Activated CD8-positive, alpha-beta T cell treated with anti-CD3 and anti-CD28 coated beads for 36 hours (primary cell): ENCODE data around the gene CTNNA1. TPM values are rescaled to one million over a fixed set of nuclear protein-coding genes. Genes with fewer than 3 reads are reported as not detected.

Experiments
- ATAC-seq: fragments of 200-7000 bp; cut with Tn5 transposase; one replicate; pipeline ENCODE4 v1.10.0; 2021; ENCODE audit warnings: mild to moderate bottlenecking, moderate library complexity
- CTCF ChIA-PET: fragments of 350-600 bp; sonication (Branson Sonifier 250); formaldehyde crosslinking; loops from one replicate; lab custom pipeline; 2021; ENCODE audit warnings: antibody characterized with exemption; lab: Charles Lee
- POLR2A ChIA-PET: fragments of 350-600 bp; sonication (Branson Sonifier 250); formaldehyde crosslinking; loops from one replicate; lab custom pipeline; 2021; ENCODE audit warnings: antibody characterized with exemption; lab: Charles Lee
- DNase-seq: peaks from one replicate; pipeline ENCODE4 v3.0.0-alpha.2; 2020
- H3K27ac Mint-ChIP-seq: one replicate; pipeline ENCODE4 v1.8.0; 2021; ENCODE audit warnings: mild to moderate bottlenecking, mixed read lengths
- H3K27me3 Mint-ChIP-seq: one replicate; pipeline ENCODE4 v1.8.0; 2021; ENCODE audit warnings: mixed read lengths
- H3K36me3 Mint-ChIP-seq: one replicate; pipeline ENCODE4 v1.8.0; 2021; ENCODE audit warnings: low read depth, mixed read lengths
- H3K4me1 Mint-ChIP-seq: one replicate; pipeline ENCODE4 v1.8.0; 2021; ENCODE audit warnings: low read depth, mixed read lengths
- H3K4me3 Mint-ChIP-seq: one replicate; pipeline ENCODE4 v1.8.0; 2021; ENCODE audit warnings: mild to moderate bottlenecking, moderate library complexity, mixed read lengths
- H3K9me3 Mint-ChIP-seq: one replicate; pipeline ENCODE4 v1.8.0; 2021; ENCODE audit warnings: mixed read lengths
- intact Hi-C: fragments of 100-400 bp; cut with micrococcal nuclease; formaldehyde crosslinking; loops from one replicate; pipeline ENCODE4 v1.10.0; 2022
- total RNA-seq, 2 experiments: library from RNA; stranded (reverse); gene quantifications; one replicate each; pipeline ENCODE4 v1.2.3, GENCODE V29; 2021
- TF ChIP-seq, protein P1 (sequence below): fragments of 200-600 bp; IDR thresholded peaks from one replicate; pipeline ENCODE4 v1.8.0; 2022; ENCODE audit warnings: antibody characterized with exemption, mild to moderate bottlenecking

The CTNNA1 gene
- total RNA-seq, 2 experiments from 2014 or later = 77.3 to 85.6 TPM

DNA sequence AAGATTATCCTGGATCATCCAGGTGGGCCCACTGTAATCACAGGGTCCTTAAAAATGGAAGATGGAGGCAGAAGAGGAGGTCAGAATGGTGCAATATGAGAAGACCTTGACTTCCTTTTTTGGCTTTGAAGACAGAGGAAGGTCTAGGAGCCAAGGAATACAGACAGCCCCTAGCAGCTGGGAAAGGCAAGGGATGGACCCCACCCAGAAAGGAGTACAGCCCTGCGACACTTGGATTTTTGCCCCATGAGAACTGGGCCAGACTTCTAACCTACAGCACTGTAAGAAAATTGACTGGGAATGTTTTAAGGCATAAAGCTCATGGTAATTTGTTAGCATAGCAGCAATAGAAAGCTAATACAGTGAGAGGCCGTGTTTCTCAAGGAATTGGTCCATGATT, 188.8 kb downstream of the CTNNA1 start:
- no peak for DNase-seq
- no peak for ATAC-seq
- Mint-ChIP-seq H3K4me3 (no peak overlapping the region), H3K9me3 (no peaks in the 10 kb centered on the region), H3K27me3 (no peaks in the 10 kb centered on the region), H3K36me3 (peaks cover 3% of the 10 kb centered on the region), H3K4me1 (peaks cover 7% of the 10 kb centered on the region), H3K27ac (no peak overlapping the region)
- intact Hi-C loops = no loop called here
- POLR2A ChIA-PET = interaction anchor here (0.6 to 1.7 kb wide), 2 partner anchors 11 to 183 kb away, joined by 3 to 4 read pairs; no protein-coding TSS in a partner anchor
- CTCF ChIA-PET = no interaction called here
- TF ChIP-seq, protein P1, sequence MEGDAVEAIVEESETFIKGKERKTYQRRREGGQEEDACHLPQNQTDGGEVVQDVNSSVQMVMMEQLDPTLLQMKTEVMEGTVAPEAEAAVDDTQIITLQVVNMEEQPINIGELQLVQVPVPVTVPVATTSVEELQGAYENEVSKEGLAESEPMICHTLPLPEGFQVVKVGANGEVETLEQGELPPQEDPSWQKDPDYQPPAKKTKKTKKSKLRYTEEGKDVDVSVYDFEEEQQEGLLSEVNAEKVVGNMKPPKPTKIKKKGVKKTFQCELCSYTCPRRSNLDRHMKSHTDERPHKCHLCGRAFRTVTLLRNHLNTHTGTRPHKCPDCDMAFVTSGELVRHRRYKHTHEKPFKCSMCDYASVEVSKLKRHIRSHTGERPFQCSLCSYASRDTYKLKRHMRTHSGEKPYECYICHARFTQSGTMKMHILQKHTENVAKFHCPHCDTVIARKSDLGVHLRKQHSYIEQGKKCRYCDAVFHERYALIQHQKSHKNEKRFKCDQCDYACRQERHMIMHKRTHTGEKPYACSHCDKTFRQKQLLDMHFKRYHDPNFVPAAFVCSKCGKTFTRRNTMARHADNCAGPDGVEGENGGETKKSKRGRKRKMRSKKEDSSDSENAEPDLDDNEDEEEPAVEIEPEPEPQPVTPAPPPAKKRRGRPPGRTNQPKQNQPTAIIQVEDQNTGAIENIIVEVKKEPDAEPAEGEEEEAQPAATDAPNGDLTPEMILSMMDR = no peak

DNA sequence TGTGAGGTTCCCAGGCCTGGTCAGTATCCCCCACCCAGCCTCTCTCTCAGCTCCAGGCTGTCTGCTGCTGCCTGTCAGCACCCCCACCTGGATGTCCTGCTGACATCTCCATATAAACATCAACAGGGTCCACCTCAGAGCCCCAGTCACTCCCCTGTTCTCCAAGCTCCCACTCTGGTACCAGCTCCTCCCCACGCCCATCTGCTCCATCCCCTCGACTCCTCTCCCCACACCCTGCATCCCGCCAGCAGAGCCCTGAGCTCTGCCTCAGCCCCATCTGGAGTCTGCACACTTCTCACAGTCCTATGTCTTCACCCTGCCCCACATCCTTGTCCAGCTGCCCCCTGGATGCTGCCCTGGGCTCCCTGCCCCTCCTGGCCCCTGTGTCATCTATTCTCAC, 189.6 kb downstream of the CTNNA1 start:
- Mint-ChIP-seq H3K27me3 (no peaks in the 10 kb centered on the region), H3K9me3 (no peaks in the 10 kb centered on the region), H3K36me3 (peaks cover 3% of the 10 kb centered on the region), H3K4me1 (peaks cover 7% of the 10 kb centered on the region), H3K4me3 (no peak overlapping the region), H3K27ac (no peak overlapping the region)
- no peak for DNase-seq
- CTCF ChIA-PET = no interaction called here
- POLR2A ChIA-PET = interaction anchor here (0.6 to 1.7 kb wide), 2 partner anchors 10 to 182 kb away, joined by 3 to 4 read pairs; no protein-coding TSS in a partner anchor
- intact Hi-C loops = no loop called here
- TF ChIP-seq, protein P1 = no peak
- ATAC-seq = no peak

DNA sequence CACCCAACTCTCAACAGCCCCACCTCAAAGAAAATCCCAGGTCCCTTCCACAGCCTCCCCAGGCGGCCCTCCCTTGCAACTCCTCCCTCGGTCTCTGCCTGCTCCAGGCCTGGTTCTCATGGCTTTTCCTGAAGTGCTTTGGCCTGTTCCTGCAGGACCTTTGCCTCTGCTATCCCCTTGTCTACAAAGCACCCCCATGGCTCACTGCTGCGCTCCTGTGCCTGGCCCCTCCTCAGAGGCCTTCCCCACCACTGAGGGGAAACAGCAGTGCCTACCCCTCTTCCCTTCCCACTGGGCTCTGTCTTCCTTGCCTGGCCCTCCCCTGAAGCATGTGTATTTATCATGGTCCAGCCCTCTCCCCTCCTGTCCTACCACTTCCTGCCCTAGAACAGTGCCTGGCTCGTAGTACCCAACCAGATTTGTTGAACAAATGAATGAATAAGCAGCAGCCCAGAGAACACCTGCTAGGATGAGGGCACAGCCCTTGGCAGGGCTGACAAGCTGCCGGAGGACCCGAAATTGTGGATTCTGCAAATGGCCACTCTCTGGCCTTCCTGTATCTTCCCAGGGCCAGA, 190.5 kb downstream of the CTNNA1 start:
- peaks cover 7% of the 10 kb centered on the region for H3K4me1 Mint-ChIP-seq
- H3K27me3 Mint-ChIP-seq = no peaks in the 10 kb centered on the region
- H3K36me3 Mint-ChIP-seq = peaks cover 3% of the 10 kb centered on the region
- no peak overlapping the region for H3K27ac Mint-ChIP-seq
- ATAC-seq (no peak), DNase-seq (no peak)
- CTCF ChIA-PET = no interaction called here
- intact Hi-C loops = no loop called here
- H3K4me3 Mint-ChIP-seq = no peak overlapping the region
- POLR2A ChIA-PET = no interaction called here
- no peaks in the 10 kb centered on the region for H3K9me3 Mint-ChIP-seq
- TF ChIP-seq, protein P1 = no peak

DNA sequence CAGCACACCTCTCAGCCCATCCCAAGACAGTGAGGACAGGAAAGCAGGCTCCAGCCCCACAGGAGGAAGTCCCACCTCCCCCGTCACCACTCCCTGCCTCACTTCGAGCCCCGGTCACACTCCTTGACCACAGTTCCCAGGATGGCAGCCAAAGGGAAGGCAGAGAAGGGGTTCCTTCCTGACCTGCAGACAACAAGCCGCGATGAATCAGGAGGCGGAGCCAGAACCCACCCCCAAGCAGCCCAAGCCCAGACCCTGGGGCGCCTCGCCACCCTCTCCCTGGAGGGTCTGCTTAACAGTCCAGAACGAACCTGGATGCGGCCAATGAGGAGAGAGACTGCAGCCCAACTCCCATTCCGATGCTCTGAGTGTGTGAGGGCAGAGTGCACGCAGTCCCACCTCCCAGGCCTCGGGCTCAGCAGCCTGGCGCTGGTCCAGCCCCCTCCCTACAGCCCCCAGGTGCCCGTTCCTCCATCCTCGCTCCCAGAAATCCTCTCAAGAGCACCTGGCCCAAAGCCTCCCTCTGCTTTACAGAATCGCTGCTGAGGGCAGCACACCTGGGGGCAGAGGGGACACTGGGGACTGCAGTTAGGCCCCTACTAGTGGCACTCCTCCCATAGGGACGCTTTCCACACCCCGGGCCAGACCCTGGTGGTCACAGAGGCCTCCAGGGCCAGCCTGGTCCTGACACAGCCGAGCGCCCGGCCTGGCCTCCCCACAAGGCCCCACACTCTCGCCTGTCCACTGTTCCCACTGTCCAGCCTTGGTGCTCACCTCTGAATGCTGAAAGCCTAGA, 191.5 kb downstream of the CTNNA1 start:
- ATAC-seq (no peak), DNase-seq (no peak)
- H3K36me3 Mint-ChIP-seq = peaks cover 3% of the 10 kb centered on the region
- intact Hi-C loops = no loop called here
- H3K27ac Mint-ChIP-seq = no peak overlapping the region
- H3K9me3 Mint-ChIP-seq = no peaks in the 10 kb centered on the region
- POLR2A ChIA-PET = no interaction called here
- TF ChIP-seq, protein P1 = no peak
- no peaks in the 10 kb centered on the region for H3K27me3 Mint-ChIP-seq
- CTCF ChIA-PET = no interaction called here
- H3K4me1 Mint-ChIP-seq = peaks cover 7% of the 10 kb centered on the region
- H3K4me3 Mint-ChIP-seq = no peak overlapping the region
